ENCODE results near the gene GPR87.

DNA sequence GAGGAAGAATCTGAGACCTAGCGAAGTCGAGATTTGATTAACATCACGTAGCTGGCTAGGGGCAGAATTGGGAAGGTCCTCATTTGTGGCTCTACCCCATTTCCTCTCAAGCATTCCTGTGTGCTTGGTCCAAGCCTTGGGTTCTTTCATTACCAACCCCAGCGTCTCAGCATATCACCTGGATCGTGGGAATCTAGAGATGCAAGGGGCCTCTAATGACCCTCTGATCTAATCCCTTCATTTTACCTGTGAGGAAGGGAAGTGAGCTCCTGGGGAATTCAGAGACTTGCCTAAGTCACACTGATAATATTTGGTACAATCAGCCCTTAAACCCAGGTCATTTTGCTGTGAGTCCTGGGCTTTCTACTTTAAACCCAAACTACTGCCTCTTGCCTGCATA, 2.0 kb downstream of the GPR87 start:
- TF ChIP-seq, protein P1, sequence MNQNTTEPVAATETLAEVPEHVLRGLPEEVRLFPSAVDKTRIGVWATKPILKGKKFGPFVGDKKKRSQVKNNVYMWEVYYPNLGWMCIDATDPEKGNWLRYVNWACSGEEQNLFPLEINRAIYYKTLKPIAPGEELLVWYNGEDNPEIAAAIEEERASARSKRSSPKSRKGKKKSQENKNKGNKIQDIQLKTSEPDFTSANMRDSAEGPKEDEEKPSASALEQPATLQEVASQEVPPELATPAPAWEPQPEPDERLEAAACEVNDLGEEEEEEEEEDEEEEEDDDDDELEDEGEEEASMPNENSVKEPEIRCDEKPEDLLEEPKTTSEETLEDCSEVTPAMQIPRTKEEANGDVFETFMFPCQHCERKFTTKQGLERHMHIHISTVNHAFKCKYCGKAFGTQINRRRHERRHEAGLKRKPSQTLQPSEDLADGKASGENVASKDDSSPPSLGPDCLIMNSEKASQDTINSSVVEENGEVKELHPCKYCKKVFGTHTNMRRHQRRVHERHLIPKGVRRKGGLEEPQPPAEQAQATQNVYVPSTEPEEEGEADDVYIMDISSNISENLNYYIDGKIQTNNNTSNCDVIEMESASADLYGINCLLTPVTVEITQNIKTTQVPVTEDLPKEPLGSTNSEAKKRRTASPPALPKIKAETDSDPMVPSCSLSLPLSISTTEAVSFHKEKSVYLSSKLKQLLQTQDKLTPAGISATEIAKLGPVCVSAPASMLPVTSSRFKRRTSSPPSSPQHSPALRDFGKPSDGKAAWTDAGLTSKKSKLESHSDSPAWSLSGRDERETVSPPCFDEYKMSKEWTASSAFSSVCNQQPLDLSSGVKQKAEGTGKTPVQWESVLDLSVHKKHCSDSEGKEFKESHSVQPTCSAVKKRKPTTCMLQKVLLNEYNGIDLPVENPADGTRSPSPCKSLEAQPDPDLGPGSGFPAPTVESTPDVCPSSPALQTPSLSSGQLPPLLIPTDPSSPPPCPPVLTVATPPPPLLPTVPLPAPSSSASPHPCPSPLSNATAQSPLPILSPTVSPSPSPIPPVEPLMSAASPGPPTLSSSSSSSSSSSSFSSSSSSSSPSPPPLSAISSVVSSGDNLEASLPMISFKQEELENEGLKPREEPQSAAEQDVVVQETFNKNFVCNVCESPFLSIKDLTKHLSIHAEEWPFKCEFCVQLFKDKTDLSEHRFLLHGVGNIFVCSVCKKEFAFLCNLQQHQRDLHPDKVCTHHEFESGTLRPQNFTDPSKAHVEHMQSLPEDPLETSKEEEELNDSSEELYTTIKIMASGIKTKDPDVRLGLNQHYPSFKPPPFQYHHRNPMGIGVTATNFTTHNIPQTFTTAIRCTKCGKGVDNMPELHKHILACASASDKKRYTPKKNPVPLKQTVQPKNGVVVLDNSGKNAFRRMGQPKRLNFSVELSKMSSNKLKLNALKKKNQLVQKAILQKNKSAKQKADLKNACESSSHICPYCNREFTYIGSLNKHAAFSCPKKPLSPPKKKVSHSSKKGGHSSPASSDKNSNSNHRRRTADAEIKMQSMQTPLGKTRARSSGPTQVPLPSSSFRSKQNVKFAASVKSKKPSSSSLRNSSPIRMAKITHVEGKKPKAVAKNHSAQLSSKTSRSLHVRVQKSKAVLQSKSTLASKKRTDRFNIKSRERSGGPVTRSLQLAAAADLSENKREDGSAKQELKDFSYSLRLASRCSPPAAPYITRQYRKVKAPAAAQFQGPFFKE (tag by site-specific recombination; IDR thresholded peaks at IDR 0.05; ENCODE audit: borderline replicate concordance) = no peak
- TF ChIP-seq ZNF23 (tag by site-specific recombination; IDR thresholded peaks at IDR 0.05; ENCODE audit: borderline replicate concordance) = no peak
- TF ChIP-seq, protein P2, sequence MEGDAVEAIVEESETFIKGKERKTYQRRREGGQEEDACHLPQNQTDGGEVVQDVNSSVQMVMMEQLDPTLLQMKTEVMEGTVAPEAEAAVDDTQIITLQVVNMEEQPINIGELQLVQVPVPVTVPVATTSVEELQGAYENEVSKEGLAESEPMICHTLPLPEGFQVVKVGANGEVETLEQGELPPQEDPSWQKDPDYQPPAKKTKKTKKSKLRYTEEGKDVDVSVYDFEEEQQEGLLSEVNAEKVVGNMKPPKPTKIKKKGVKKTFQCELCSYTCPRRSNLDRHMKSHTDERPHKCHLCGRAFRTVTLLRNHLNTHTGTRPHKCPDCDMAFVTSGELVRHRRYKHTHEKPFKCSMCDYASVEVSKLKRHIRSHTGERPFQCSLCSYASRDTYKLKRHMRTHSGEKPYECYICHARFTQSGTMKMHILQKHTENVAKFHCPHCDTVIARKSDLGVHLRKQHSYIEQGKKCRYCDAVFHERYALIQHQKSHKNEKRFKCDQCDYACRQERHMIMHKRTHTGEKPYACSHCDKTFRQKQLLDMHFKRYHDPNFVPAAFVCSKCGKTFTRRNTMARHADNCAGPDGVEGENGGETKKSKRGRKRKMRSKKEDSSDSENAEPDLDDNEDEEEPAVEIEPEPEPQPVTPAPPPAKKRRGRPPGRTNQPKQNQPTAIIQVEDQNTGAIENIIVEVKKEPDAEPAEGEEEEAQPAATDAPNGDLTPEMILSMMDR (tag by site-specific recombination; IDR thresholded peaks at IDR 0.05) = no peak
- TF ChIP-seq, protein P3, sequence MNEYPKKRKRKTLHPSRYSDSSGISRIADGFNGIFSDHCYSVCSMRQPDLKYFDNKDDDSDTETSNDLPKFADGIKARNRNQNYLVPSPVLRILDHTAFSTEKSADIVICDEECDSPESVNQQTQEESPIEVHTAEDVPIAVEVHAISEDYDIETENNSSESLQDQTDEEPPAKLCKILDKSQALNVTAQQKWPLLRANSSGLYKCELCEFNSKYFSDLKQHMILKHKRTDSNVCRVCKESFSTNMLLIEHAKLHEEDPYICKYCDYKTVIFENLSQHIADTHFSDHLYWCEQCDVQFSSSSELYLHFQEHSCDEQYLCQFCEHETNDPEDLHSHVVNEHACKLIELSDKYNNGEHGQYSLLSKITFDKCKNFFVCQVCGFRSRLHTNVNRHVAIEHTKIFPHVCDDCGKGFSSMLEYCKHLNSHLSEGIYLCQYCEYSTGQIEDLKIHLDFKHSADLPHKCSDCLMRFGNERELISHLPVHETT (tag by site-specific recombination; IDR thresholded peaks at IDR 0.05) = no peak
- no peak for TF ChIP-seq ZNF529 (tag by site-specific recombination; IDR thresholded peaks at IDR 0.05; ENCODE audit: insufficient replicate concordance)
- TF ChIP-seq, protein P4, sequence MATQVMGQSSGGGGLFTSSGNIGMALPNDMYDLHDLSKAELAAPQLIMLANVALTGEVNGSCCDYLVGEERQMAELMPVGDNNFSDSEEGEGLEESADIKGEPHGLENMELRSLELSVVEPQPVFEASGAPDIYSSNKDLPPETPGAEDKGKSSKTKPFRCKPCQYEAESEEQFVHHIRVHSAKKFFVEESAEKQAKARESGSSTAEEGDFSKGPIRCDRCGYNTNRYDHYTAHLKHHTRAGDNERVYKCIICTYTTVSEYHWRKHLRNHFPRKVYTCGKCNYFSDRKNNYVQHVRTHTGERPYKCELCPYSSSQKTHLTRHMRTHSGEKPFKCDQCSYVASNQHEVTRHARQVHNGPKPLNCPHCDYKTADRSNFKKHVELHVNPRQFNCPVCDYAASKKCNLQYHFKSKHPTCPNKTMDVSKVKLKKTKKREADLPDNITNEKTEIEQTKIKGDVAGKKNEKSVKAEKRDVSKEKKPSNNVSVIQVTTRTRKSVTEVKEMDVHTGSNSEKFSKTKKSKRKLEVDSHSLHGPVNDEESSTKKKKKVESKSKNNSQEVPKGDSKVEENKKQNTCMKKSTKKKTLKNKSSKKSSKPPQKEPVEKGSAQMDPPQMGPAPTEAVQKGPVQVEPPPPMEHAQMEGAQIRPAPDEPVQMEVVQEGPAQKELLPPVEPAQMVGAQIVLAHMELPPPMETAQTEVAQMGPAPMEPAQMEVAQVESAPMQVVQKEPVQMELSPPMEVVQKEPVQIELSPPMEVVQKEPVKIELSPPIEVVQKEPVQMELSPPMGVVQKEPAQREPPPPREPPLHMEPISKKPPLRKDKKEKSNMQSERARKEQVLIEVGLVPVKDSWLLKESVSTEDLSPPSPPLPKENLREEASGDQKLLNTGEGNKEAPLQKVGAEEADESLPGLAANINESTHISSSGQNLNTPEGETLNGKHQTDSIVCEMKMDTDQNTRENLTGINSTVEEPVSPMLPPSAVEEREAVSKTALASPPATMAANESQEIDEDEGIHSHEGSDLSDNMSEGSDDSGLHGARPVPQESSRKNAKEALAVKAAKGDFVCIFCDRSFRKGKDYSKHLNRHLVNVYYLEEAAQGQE (tag by site-specific recombination; IDR thresholded peaks at IDR 0.05) = no peak
- TF ChIP-seq KLF8 (tag by site-specific recombination; IDR thresholded peaks at IDR 0.05) = no peak
- no peak for TF ChIP-seq SALL2 (tag by site-specific recombination; IDR thresholded peaks at IDR 0.05; ENCODE audit: borderline replicate concordance)
